SK-N-SH treated with all-trans-retinoic acid at 6 μM for 48 hours (cell line): Measurements from ENCODE around the gene TMEM235.

ENCODE experiments used
- ATAC-seq: fragments of 200-7000 bp; cut with Tn5 transposase; 3 replicates; pipeline ENCODE4 v1.9.1; 2020; ENCODE audit warnings: mild to moderate bottlenecking, moderate library complexity
- ARNTL ChIP-seq: fragments of 450-650 bp; formaldehyde crosslinking; IDR thresholded peaks from 2 replicates; pipeline ENCODE4 v1.5.0; 2020; ENCODE audit warnings: low read depth, mild to moderate bottlenecking, moderate library complexity, borderline replicate concordance
- BACH2 ChIP-seq: fragments of 250-450 bp; sonication (Bioruptor Pico); IDR thresholded peaks from 2 replicates; pipeline ENCODE4 v1.9.0; 2021; ENCODE audit warnings: mild to moderate bottlenecking, borderline replicate concordance
- CREB5 ChIP-seq: fragments of 250-450 bp; sonication (Bioruptor Pico); IDR thresholded peaks from 2 replicates; pipeline ENCODE4 v1.5.1; 2020; ENCODE audit warnings: low read depth, mild to moderate bottlenecking, moderate library complexity
- CSDC2 ChIP-seq: fragments of 250-450 bp; sonication (Bioruptor Pico); IDR thresholded peaks from 2 replicates; pipeline ENCODE4 v1.5.0; 2020; ENCODE audit warnings: mild to moderate bottlenecking, moderate library complexity
- CSRNP3 ChIP-seq: fragments of 250-450 bp; sonication (Bioruptor Pico); IDR thresholded peaks from 2 replicates; pipeline ENCODE4 v1.5.1; 2021; ENCODE audit warnings: mild to moderate bottlenecking, moderate library complexity
- ESRRG ChIP-seq: fragments of 250-450 bp; sonication (Bioruptor Pico); IDR thresholded peaks from 2 replicates; pipeline ENCODE4 v1.6.1; 2021; ENCODE audit warnings: mild to moderate bottlenecking
- GLIS3 ChIP-seq: fragments of 250-450 bp; sonication (Bioruptor Pico); IDR thresholded peaks from 2 replicates; pipeline ENCODE4 v1.5.0; 2020; ENCODE audit warnings: mild to moderate bottlenecking, moderate library complexity
- ISL1 ChIP-seq: fragments of 250-450 bp; sonication (Bioruptor Pico); IDR thresholded peaks from 2 replicates; pipeline ENCODE4 v2.1.2; 2022; ENCODE audit warnings: mild to moderate bottlenecking, moderate library complexity
- OSR1 ChIP-seq: fragments of 250-450 bp; sonication (Bioruptor Pico); IDR thresholded peaks from 2 replicates; pipeline ENCODE4 v1.8.0; 2022; ENCODE audit warnings: moderate library complexity, mild to moderate bottlenecking, inconsistent platforms
- PATZ1 ChIP-seq: fragments of 250-450 bp; sonication (Bioruptor Pico); IDR thresholded peaks from 2 replicates; pipeline ENCODE4 v1.8.0; 2020; ENCODE audit warnings: mild to moderate bottlenecking, moderate library complexity, borderline replicate concordance
- POU6F1 ChIP-seq: fragments of 250-450 bp; sonication (Bioruptor Pico); IDR thresholded peaks from 2 replicates; pipeline ENCODE4 v1.8.0; 2021; ENCODE audit warnings: low read depth, mild to moderate bottlenecking, moderate library complexity, borderline replicate concordance
- PPARA ChIP-seq: fragments of 250-450 bp; sonication (Bioruptor Pico); IDR thresholded peaks from 2 replicates; pipeline ENCODE4 v1.5.0; 2020; ENCODE audit warnings: mild to moderate bottlenecking, borderline replicate concordance
- RARB ChIP-seq: fragments of 250-450 bp; sonication (Bioruptor Pico); IDR thresholded peaks from 2 replicates; pipeline ENCODE4 v1.8.0; 2021; ENCODE audit warnings: mild to moderate bottlenecking, moderate library complexity
- SNAI2 ChIP-seq: fragments of 250-450 bp; sonication (Bioruptor Pico); IDR thresholded peaks from 2 replicates; pipeline ENCODE4 v1.5.0; 2020; ENCODE audit warnings: mild to moderate bottlenecking, moderate library complexity
- TCF4 ChIP-seq: fragments of 250-450 bp; sonication (Bioruptor Pico); IDR thresholded peaks from 2 replicates; pipeline ENCODE4 v1.8.0; 2021; ENCODE audit warnings: mild to moderate bottlenecking, moderate library complexity, borderline replicate concordance
- TOX ChIP-seq: fragments of 250-450 bp; sonication (Bioruptor Pico); IDR thresholded peaks from 2 replicates; pipeline ENCODE4 v1.8.0; 2021; ENCODE audit warnings: mild to moderate bottlenecking, moderate library complexity, borderline replicate concordance
- ZC3H10 ChIP-seq: fragments of 250-450 bp; sonication (Bioruptor Pico); IDR thresholded peaks from 2 replicates; pipeline ENCODE4 v1.5.1; 2021; ENCODE audit warnings: mild to moderate bottlenecking, moderate library complexity
- ZFP3 ChIP-seq: fragments of 250-450 bp; sonication (Bioruptor Pico); IDR thresholded peaks from 2 replicates; pipeline ENCODE4 v1.5.0; 2020; ENCODE audit warnings: mild to moderate bottlenecking, moderate library complexity
- ZNF565 ChIP-seq: fragments of 450-650 bp; formaldehyde crosslinking; conservative IDR thresholded peaks from 2 replicates; pipeline ENCODE4 v1.5.0; 2020; ENCODE audit warnings: low read depth, mild to moderate bottlenecking, moderate library complexity
- ZNF8 ChIP-seq: fragments of 450-650 bp; formaldehyde crosslinking; IDR thresholded peaks from 2 replicates; pipeline ENCODE4 v1.5.0; 2020; ENCODE audit warnings: mild to moderate bottlenecking, moderate library complexity
- TF ChIP-seq, protein P1 (sequence below): fragments of 250-450 bp; sonication (Bioruptor Pico); IDR thresholded peaks from 2 replicates; pipeline ENCODE4 v1.5.0; 2020; ENCODE audit warnings: mild to moderate bottlenecking, moderate library complexity

The TMEM235 gene

GRCh38 chr17:78230996-78231935, at the start of gene TMEM235:
Gene TMEM235 (plus strand): TSS chr17:78231631. CDS start chr17:78232024, 393 bp downstream.
- ATAC-seq, result no peak
- TF ChIP-seq CSDC2 (no peak), ZC3H10 (CRISPR knock-in tag) (no peak), TOX (no peak), CREB5 (CRISPR knock-in tag) (no peak), PATZ1 (CRISPR knock-in tag) (no peak), ARNTL (CRISPR knock-in tag) (no peak), ZFP3 (CRISPR knock-in tag) (no peak), SNAI2 (CRISPR knock-in tag) (no peak), OSR1 (CRISPR knock-in tag) (no peak), TCF4 (CRISPR knock-in tag) (no peak), RARB (no peak), POU6F1 (no peak), PPARA (CRISPR knock-in tag) (no peak), CSRNP3 (CRISPR knock-in tag) (no peak), GLIS3 (CRISPR knock-in tag) (no peak), ISL1 (CRISPR knock-in tag) (no peak)
- TF ChIP-seq, protein P1, sequence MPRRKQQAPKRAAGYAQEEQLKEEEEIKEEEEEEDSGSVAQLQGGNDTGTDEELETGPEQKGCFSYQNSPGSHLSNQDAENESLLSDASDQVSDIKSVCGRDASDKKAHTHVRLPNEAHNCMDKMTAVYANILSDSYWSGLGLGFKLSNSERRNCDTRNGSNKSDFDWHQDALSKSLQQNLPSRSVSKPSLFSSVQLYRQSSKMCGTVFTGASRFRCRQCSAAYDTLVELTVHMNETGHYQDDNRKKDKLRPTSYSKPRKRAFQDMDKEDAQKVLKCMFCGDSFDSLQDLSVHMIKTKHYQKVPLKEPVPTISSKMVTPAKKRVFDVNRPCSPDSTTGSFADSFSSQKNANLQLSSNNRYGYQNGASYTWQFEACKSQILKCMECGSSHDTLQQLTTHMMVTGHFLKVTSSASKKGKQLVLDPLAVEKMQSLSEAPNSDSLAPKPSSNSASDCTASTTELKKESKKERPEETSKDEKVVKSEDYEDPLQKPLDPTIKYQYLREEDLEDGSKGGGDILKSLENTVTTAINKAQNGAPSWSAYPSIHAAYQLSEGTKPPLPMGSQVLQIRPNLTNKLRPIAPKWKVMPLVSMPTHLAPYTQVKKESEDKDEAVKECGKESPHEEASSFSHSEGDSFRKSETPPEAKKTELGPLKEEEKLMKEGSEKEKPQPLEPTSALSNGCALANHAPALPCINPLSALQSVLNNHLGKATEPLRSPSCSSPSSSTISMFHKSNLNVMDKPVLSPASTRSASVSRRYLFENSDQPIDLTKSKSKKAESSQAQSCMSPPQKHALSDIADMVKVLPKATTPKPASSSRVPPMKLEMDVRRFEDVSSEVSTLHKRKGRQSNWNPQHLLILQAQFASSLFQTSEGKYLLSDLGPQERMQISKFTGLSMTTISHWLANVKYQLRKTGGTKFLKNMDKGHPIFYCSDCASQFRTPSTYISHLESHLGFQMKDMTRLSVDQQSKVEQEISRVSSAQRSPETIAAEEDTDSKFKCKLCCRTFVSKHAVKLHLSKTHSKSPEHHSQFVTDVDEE (CRISPR knock-in tag), result no peak
- TF ChIP-seq, all 23 proteins: peak for 0

- no peak for ATAC-seq
- TF ChIP-seq ZNF8 (CRISPR knock-in tag) (no peak), ZFP3 (CRISPR knock-in tag) (no peak), BACH2 (no peak), CSRNP3 (CRISPR knock-in tag) (no peak), ZNF565 (CRISPR knock-in tag) (no peak), POU6F1 (no peak), CREB5 (CRISPR knock-in tag) (no peak), PATZ1 (CRISPR knock-in tag) (no peak), ESRRG (CRISPR knock-in tag) (no peak)
Measured at GRCh38 chr17:78182504-78182903, 48.9 kb upstream of the TMEM235 start.
